Activated CD4-positive, CD25-positive, alpha-beta regulatory T cell (primary cell): Measurements from ENCODE around the gene PAOX.
"Not testable (repeated sequence)": the region's sequence is repeated elsewhere in the genome, so short reads cannot be mapped to it uniquely, and the experiment has no call there.

Experiments used
- DNase-seq, 4 experiments: peaks; one replicate each; lab custom pipeline; 2025; lab: John Stamatoyannopoulos, UW

PAOX gene

GRCh38 chr10:133364645-133365431 lies 14.2 kb upstream of the PAOX start:
- no peak for DNase-seq

GRCh38 chr10:133365461-133366129 lies 13.5 kb upstream of the PAOX start:
- no peak for DNase-seq

- no peak for DNase-seq
These were observed 13.0 kb upstream of the PAOX start for GRCh38 chr10:133366130-133366478.

- no peak for DNase-seq
These were observed 12.3 kb upstream of the PAOX start for GRCh38 chr10:133366751-133367150.

- not testable (repeated sequence) for DNase-seq
These were observed 11.6 kb upstream of the PAOX start for GRCh38 chr10:133367461-133367860.

GRCh38 chr10:133368153-133368552 lies 10.9 kb upstream of the PAOX start:
- no peak for DNase-seq

- no peak for DNase-seq
These were observed 8.9 kb upstream of the PAOX start for GRCh38 chr10:133370030-133370786.

GRCh38 chr10:133372507-133372906 lies 6.6 kb upstream of the PAOX start:
- no peak for DNase-seq

- peak; percentile 83 to 91 (median 88) for DNase-seq
These were observed 5.6 kb upstream of the PAOX start, which contains the start of gene ECHS1 for GRCh38 chr10:133373174-133374090. Gene ECHS1 (minus strand): TSS chr10:133373354. CDS start chr10:133373333, 21 bp downstream.

GRCh38 chr10:133375357-133376115 lies 3.5 kb upstream of the PAOX start:
- DNase-seq, result no peak

GRCh38 chr10:133376183-133376582 lies 2.9 kb upstream of the PAOX start:
- DNase-seq, result not testable (repeated sequence)

- no peak for DNase-seq
These were observed 1.8 kb upstream of the PAOX start for GRCh38 chr10:133377025-133377817.

GRCh38 chr10:133377818-133378250 lies 1.2 kb upstream of the PAOX start:
- DNase-seq, result no peak

GRCh38 chr10:133378251-133379096 lies 588 bp upstream of the PAOX start:
- peak in 2 of 4 experiments; percentile 23 to 50 for DNase-seq

GRCh38 chr10:133379801-133380666 lies 972 bp downstream of the PAOX start:
- no peak for DNase-seq

GRCh38 chr10:133381036-133381435 lies 2.0 kb downstream of the PAOX start:
- DNase-seq, result no peak

GRCh38 chr10:133383551-133383950 lies 4.5 kb downstream of the PAOX start:
- DNase-seq, result no peak

GRCh38 chr10:133384071-133384470 lies 5.0 kb downstream of the PAOX start:
- no peak for DNase-seq
